ENCODE measurements around the gene GABRE. TPM values are rescaled to one million over a fixed set of nuclear protein-coding genes. Genes with fewer than 3 reads are reported as not detected.

The GABRE gene
- total and polyA plus RNA-seq, 2 of the 13 experiments (the other 11 are each of a cell fraction or from before 2014, with no cell fraction given) = 12.2 to 66.2 TPM

GRCh38 chrX:151985955-151986354 lies 11.5 kb upstream of the GABRE start (continued):
- TF ChIP-seq AHDC1 (CRISPR knock-in tag; IDR thresholded peaks at IDR 0.05; ENCODE audit: borderline replicate concordance) = peak; percentile 55; the same call in 1 of the 2 replicates
- no peak for TF ChIP-seq ZNF205 (CRISPR knock-in tag; IDR thresholded peaks at IDR 0.05)
- no peak for TF ChIP-seq AKNA (CRISPR knock-in tag; IDR thresholded peaks at IDR 0.05; ENCODE audit: borderline replicate concordance)
- no peak for TF ChIP-seq IKZF1 (IDR thresholded peaks at IDR 0.05)
- TF ChIP-seq HNF1A (IDR thresholded peaks at IDR 0.05; ENCODE audit: low read depth) = no peak
- no peak for TF ChIP-seq HNF1A (CRISPR knock-in tag; IDR thresholded peaks at IDR 0.05; ENCODE audit: borderline replicate concordance)
- TF ChIP-seq ZNF576 (CRISPR knock-in tag; IDR thresholded peaks at IDR 0.05) = no peak
- no peak for TF ChIP-seq ZNF792 (CRISPR knock-in tag; IDR thresholded peaks at IDR 0.05)
- TF ChIP-seq AGO2 (optimal IDR thresholded peaks at IDR 0.05; ENCODE audit: low read depth, low read length) = no peak
- TF ChIP-seq ZNF292 (CRISPR knock-in tag; IDR thresholded peaks at IDR 0.05; ENCODE audit: borderline replicate concordance, low read depth) = 0 out of 2 replicates have a peak, but pooled peaks have one; percentile 31
- no peak for TF ChIP-seq LRRFIP1 (CRISPR knock-in tag; conservative IDR thresholded peaks at IDR 0.05)

All from HepG2 (cell line).